GDM1 (cell line): ENCODE data around the gene PEX26.
"Not testable (repeated sequence)": the region's sequence is repeated elsewhere in the genome, so short reads cannot be mapped to it uniquely, and the experiment has no call there.

Experiments
- DNase-seq: peaks from one replicate; lab custom pipeline; 2025; lab: John Stamatoyannopoulos, UW

Gene PEX26

DNA sequence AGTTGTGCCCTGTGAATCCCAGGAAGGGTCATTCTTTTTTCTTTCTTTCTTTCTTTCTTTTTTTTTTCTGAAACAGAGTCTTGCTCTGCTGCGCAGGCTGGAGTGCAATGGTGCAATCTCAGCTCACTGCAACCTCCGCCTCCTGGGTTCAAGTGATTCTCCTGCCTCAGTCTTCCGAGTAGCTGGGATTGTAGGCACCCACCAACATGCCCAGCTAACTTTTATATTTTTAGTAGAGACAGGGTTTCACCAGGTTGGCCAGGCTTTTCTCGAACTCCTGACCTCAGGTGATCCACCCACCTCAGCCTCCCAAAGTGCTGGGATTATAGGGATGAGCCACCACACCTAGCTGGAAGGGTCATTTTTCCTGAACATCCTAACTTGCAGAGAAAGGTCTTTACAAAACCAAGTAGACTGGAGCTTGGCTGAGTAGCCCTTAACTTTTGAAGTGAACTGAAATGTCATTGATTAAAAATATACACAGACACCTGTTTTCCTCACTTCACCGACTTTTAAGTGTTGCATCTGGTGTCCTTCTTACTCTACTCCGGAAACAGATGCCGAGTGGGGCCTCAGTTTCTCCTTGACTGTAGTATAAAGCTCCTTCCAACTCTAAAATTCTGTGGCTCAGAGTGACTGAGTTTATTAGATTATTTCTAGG lies 6.4 kb upstream of the PEX26 start:
- not testable (repeated sequence) for DNase-seq

DNA sequence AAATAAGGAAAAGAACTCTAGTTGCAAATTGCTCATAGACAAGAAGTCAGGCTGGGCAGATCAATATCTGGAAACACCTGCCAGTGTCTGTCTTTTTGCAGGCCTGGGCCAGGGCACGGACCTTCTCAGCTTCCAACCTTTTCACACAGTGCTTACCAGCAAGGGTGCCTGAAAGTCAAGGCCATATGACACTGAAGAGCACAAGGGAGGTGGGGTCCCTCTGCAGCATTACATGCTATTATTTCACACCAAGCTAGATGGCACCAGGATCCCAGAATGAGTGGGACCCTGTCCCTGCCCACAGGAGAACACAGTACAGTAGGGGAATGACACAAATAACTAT lies 5.9 kb upstream of the PEX26 start:
- DNase-seq: no peak

DNA sequence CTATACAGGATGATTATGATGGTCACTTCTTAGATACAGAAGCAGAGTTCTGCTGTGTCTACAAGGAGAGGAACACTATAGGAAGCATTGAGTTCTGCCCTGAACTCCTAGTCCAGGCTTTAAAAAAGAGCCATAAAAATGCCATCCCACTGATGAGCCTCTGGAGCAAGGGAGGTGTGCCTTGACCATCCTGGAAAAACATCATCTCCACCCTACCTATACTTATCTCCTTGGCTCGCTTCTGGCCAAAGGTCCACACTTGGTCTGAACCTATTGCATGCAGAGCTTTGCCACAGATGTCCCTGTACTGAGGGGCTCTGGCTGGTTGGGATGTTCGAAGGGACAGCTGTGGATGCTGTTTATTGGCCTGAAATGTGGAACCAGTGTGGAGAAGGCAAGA lies 4.3 kb upstream of the PEX26 start:
- no peak for DNase-seq

DNA sequence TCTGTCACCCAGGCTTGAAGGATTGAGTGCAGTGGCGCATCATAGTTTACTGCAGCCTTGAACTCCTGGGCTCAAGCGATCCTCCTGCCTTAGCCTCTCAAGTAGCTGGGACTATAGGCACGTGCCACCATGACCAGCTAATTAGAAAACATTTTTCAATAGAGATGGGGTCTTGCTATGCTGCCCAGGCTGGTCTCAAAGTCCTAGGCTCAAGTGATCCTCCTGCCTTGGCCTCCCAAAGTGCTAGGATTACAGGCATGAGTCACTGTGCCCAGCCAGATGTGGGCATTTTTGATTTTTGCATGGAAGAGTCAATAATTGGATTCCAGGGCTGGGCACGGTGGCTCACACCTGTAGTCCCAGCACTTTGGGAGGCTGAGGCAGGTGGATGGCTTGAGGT lies 3.9 kb upstream of the PEX26 start:
- DNase-seq: not testable (repeated sequence)

DNA sequence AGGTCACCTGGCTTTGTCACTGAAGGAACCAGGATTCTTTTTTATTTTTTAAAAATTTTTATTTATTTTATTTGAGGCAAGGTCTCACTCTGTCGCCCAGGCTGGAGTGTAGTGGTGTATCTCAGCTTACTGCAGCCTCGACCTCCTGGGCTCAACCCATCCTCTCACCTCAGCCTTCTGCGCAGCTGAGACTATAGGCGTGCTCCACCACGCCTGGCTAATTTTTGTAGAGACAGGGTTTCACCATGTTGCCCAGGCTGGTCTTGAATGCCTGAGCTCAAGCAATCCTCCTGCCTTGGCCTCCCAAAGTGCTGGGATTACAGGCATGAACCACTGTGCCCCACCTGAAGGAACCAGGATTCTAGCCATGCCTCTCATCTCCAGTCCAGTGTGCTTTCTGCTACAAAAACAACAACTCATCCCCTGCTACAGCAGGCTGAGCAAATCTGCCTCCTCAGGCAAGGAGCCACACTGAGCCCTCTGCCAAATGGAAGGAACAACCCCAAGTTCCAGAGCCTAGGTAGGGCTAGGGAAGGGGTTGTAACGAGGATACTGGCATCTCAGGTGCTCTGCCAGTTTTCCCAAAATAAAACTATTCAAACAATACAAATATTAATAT lies 2.6 kb upstream of the PEX26 start:
- DNase-seq: no peak

DNA sequence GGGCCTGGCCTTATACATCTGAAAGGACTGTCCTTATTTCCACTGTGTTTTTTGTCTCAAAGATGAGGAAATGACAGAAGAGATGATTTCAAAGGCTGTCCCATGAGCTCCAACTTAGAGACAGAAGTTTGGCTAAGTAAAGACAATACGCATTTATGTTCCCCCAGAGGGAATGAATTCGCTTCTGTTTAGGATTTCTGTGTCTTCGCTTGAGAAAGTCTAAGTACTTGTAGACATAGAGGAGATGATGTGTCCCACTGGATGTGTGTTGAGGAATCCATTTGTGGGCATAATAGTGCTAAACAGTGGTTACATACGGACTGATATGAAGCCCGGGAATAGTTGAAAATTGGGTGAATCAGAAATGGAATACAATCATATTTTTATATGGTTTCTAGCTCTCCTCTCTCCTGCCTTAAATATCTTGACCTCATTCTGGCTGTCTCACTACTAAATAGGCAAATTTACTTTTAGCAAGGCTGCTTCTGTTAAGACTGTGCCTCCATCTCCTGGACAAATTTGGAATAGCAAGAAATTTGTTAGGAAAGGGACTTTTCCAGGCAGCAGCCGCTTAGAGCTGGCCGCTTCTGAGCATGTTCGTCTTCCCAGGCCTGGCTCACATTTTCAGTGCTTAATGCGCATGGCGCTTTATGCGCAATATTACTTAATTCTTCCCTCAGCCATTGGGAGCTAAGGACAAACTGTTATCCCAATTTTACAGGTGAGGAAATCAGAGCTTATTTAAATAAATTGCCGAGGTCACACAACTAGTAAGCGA lies 1.9 kb upstream of the PEX26 start:
- peak; percentile 28 for DNase-seq

DNA sequence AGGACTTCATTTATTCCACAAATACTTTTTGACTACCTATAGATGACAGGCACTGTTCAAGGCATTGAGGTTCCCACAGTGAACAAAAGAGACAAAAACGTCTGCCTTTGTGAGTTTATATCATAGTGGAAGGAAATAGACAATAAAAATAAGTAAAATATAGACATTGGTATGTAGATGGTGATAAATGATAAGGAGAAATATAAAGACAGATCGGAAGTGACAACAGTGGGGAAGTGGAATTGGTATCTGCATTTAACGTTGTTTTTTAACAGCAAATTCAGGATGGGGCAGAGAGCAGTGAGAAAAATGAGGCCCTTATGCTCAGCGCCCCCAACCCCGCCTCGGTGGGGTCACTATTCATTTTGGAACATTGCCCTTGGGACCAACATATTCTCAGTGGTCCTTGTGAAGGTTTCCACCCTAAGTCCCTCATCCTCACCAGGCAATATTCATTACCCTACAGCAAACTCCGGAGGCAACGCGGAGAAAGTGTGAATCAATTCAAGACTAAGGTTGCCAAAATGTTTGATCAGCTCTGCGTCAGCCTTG lies 627 bp upstream of the PEX26 start:
- DNase-seq: no peak

DNA sequence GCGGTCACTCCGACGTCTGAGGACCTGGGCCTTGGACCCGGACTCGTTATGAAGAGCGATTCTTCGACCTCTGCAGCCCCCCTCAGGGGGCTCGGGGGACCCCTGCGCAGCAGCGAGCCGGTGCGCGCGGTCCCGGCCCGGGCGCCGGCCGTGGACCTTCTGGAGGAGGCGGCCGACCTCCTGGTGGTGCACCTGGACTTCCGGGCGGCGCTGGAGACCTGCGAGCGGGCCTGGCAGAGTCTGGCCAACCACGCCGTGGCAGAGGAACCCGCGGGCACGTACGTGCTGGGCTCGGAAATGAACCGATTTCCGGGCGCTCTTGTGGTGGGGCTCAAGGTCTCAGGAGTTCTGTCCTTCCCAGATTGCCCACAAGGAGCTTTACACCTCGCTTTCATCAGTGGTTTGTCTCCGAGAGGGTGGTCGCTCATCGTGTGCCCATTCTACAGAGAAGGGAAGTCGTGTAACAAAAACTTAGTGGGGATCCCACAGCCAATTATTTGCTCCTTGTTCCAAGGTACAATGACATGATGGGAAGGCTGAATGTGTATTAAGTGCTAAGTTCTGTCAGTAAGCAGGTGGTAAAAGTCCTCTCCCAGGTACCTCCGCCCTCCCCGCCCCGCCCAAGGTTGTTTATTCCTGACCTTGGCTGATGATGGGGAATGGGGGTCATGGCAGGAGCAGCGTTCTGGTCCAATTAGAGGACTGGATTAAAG lies 695 bp downstream of the PEX26 start:
- no peak for DNase-seq

DNA sequence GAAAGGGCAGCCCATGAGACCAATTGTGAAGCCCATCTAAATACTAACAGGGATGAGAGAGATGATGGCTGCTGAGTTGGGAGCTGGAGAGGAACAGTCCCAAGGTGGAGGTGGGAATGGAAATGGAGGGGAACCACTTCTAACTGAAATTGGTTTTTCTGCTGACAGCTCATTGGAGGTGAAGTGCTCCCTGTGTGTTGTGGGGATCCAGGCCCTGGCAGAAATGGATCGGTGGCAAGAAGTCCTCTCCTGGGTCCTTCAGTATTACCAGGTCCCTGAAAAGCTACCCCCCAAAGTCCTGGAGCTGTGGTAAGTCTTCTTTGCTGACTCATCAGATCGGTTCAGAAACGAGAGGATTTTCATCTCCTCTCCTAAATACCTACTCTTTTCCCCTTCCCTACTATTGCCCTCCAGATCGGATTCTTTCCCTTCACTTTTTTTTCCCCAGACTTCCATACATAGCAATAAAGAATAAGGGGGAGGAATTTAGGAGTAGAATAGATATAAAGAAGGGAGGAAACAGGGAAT lies 2.0 kb downstream of the PEX26 start:
- no peak for DNase-seq

DNA sequence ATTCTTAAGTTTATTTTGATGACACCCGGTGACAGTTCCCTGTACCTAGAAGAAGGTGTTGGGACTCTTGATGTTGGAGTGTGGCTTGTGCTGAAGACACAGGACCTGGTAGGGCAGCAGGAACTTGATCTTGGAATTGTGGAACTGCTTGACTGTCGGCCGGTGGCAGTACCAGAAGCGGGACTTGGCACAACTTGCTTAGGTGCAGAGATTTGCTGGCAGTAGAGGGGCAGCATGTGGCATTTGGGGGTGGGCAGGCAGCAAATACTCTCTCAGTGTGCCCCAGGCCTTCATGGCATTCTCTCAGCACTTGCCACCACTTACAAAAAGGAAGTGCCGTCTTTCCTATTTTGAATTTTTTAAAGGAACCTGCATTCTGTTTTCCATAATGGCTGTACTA lies 3.6 kb downstream of the PEX26 start:
- DNase-seq: no peak

DNA sequence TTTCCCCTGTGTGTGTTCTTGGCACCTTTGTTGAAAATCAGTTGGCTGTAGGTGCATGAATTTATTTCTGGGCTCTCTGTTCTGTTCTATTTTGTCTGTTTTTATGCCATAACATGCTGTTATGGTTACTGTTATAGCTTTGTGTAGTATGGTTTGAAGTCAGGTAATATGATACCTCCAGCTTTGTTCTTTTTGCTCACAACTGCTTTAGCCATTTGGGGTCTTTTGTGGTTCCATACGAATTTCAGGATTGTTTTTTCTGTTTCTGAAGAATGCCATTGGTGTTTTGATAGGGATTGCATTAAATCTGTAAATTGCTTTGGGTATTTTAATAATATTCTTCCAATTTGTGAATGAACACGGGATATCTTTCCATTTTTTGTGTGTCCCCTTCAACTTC lies 4.7 kb downstream of the PEX26 start:
- no peak for DNase-seq

DNA sequence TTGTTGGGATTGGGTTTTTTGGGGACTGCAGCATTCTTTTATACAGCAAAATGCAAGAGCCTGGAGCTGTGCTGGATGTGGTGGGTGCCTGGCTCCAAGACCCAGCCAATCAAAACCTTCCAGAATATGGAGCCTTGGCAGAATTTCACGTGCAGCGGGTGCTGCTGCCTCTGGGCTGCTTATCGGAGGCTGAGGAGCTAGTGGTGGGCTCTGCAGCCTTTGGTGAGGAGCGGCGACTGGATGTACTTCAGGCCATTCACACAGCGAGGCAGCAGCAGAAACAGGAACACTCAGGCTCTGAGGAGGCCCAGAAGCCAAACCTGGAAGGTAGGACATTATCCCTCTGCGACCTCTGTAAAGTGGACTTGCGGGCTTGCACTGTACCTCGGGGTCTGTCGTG lies 5.6 kb downstream of the PEX26 start:
- DNase-seq: no peak

DNA sequence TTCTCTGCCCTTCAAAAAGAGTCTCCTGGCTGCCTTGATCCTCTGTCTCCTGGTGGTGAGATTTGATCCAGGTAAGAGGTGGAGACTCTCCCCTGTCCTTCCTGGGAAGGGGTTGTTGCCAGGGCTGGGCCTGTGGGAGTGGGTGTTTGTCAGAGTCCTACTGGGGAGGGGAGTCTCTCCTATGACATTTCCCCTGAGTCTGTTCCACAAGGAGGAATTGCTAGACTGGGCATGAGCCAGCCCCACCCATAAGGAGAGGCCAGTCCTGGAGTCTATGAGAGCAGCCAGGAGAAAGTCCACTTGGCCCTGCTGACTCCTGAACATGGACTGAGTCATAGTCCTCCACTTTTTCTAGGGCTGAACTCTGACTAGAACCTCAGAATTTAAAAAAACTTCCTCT lies 7.4 kb downstream of the PEX26 start:
- DNase-seq: no peak

DNA sequence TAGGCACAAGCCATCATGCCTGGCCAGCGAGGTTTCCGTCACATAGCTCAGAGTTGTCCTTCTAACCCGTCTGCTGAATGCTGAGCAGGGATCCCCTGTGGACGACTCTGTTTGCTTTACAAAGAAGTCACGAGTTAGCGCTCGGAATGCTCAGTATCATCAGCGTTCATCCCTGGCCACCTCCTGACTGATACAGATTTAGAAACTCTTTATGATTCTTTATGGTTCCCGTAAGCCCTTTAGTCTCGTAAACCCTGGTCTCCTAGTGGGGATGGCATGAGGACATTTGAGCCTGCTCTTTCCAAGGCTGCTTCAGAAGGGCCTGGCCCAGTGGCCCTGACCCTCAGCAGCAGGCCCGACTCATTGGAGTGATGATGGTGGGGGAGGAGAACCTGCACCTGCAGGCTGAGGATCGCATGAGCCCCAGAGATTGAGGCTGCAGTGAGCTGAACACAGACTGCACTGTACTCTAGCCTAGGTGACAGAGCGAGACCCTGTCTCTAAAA lies 9.6 kb downstream of the PEX26 start:
- no peak for DNase-seq

DNA sequence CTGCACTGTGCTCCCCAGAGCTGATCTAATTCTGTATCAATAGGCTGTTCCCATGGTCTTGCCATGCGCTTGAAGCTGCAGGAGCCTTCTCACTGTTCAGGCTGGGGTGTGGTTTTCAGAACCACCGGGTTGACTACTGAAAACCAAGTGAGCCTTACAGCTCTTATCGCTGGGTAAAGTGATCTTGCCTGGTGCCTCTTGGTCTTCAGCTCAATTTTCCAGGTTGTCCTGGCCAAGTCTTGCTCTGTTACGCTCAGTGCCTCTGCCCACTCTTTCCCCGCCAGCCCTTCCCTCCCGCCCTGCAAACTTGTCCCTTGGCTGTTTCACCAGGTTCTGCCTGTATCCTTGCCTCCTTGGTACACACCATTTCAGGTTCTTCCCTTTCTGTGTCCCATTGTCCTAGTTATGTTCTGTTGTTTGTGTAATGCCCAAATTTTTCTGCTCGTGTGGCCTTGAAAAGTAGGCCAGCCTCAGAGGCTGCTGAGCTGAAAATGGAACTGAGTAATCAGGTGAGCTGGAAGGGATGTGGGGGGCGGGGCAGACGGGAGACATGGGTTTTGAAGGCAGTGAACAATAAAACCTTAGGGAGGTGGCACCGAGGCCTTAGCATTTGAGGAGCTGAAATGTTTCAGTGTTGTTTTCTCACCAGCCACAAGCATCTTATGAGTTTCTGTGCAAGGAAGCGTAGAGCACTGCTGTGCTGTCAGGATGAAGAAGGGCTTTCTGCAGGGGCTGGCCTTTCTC lies 11.2 kb downstream of the PEX26 start:
- no peak for DNase-seq

DNA sequence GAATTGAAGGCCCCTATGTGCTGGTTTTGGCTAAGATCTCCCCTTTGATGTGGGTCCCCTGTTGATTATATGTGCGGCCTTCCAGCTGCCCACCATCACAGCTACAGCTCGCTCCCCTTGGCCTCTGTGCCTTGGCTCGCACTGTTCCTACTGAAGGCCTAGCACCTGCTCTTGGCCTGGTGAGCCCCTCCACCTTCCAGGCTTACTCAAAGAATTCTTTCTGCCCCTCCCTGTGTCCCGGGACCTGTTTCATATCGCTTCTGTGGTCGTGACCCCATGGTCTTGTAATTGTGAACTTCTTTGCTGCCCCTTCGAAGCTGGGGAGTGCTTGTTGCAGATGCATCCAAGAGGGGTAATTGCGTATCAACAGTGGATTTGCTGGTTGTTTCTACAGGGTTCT lies 12.5 kb downstream of the PEX26 start:
- DNase-seq: no peak

DNA sequence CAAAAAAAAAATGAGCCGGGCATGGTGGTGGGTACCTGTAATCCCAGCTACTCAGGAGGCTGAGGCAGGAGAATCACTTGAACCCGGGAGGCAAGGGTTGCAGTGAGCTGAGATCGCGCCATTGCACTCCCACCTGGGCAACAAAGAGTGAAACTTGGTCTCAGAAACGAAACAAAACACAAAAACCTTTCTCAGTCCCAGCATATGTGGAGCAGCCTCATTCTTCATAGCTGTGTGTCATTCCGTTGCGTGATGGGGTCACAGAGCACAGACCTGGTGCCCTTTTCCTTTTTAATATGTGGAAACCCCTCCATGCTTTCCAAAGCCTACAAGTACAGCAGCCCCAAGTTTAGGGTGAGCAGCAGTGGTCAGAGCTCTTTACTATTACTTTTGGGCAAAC lies 13.7 kb downstream of the PEX26 start:
- no peak for DNase-seq

DNA sequence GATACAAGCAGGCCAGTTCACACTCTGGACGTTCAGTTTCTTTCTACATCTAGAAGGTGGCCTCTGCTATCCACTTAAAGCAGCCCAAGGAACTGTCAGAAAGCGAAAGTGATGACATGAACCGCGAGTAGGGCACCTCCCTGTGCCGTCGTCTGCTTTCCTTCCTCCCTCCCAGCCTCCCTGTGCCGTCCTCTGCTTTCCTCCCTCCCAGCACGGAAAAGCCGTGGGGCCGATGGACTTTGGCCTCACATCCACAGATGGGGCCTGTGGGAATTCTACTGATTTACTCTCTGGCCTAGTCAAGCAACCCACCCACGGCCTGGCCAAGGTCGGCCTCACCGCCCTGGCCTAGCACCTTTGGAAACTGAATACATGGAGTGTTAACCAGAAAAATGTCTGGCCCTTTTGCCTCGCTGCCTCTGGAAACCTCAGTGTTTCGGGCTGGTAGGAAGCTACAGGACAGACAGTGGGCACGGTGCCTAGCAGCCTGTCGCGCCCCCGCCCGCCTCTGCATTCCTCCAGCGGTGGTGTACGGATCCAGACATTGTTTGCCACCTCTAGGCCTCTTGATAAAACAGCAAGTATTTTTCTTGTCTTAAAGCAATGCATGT lies 14.2 kb downstream of the PEX26 start:
- no peak for DNase-seq

DNA sequence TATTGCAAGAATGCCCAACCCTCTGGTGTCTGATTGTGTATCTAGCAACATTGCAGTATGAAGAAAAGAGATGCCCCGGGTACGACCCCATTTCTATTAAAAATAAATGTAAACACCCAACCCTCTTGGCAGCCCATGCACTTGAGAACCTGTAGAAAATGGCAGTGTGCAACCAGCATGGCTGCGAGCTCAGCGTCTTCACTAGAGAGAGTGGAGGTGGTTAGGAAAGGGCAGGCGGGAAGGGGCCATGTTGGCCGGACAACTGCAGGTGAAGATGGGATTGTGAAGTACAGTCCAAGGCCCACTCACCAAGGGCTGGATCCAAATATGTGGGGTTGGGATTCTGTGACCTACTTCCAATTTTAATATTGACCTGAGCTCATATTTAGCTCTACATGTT lies 15.9 kb downstream of the PEX26 start:
- no peak for DNase-seq

DNA sequence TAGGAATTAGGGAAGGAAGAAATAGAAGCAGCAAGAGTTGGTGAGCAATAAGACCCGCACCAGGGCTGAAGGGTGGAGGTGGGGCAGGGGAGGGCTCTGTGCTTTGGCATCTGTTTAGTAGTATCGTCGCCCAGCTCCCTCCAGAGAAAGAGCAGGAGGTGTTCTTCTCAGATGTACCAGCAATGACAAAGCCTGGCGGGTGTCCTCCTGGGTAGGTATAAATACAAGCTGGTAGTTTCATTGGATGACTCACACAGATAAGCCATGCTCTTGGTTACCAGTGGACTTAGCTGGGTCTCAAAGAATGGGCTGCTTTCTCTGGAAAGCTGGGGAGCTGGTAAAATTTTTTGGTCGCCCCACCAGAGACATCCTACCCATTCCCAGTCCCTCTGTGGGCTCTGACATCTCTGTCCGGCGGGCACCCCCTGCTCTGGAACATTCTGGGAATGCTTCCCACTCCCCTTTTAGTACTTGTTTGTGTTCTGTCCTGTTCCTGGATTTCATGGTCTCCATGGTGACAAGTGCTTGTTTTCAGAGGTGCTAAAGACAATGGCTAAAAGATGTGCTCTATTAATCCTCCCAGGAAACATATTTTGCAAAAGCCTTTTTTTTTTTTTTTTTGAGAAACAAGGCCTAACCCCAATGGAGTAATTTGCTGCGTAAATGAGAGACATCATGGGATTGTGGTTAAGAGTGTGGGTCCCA lies 17.5 kb downstream of the PEX26 start:
- DNase-seq: no peak
